ENCODE data around the gene WNT3A.

Gene WNT3A

GRCh38 chr1:228009116-228009827 is 2.5 kb downstream of the WNT3A start:
- TF ChIP-seq CTCF (IDR thresholded peaks at IDR 0.05; ENCODE audit: insufficient read depth, low read depth, low read length, missing control alignments): no peak
- H3K4me3 ChIP-seq (ENCODE audit: low read length): no peak overlapping the region
- DNase-seq (ENCODE audit: low read depth): no peak

GRCh38 chr1:228009828-228010775 is 3.3 kb downstream of the WNT3A start:
- DNase-seq (ENCODE audit: low read depth): no peak
- no peak for TF ChIP-seq CTCF (IDR thresholded peaks at IDR 0.05; ENCODE audit: insufficient read depth, low read depth, low read length, missing control alignments)
- no peak overlapping the region for H3K4me3 ChIP-seq (ENCODE audit: low read length)

- H3K4me3 ChIP-seq (ENCODE audit: low read length): no peak overlapping the region
- no peak for TF ChIP-seq CTCF (IDR thresholded peaks at IDR 0.05; ENCODE audit: insufficient read depth, low read depth, low read length, missing control alignments)
- DNase-seq (ENCODE audit: low read depth): no peak
Observed at GRCh38 chr1:228010921-228011320, 4.1 kb downstream of the WNT3A start.

- no peak for TF ChIP-seq CTCF (IDR thresholded peaks at IDR 0.05; ENCODE audit: insufficient read depth, low read depth, low read length, missing control alignments)
- no peak for DNase-seq (ENCODE audit: low read depth)
- H3K4me3 ChIP-seq (ENCODE audit: low read length): no peak overlapping the region
Observed at GRCh38 chr1:228011721-228012311, 5.0 kb downstream of the WNT3A start.

GRCh38 chr1:228012555-228012954 is 5.8 kb downstream of the WNT3A start:
- TF ChIP-seq CTCF (IDR thresholded peaks at IDR 0.05; ENCODE audit: insufficient read depth, low read depth, low read length, missing control alignments): no peak
- no peak for DNase-seq (ENCODE audit: low read depth)
- no peak overlapping the region for H3K4me3 ChIP-seq (ENCODE audit: low read length)

- no peak overlapping the region for H3K4me3 ChIP-seq (ENCODE audit: low read length)
- DNase-seq (ENCODE audit: low read depth): peak; percentile 97
- no peak for TF ChIP-seq CTCF (IDR thresholded peaks at IDR 0.05; ENCODE audit: insufficient read depth, low read depth, low read length, missing control alignments)
Observed at GRCh38 chr1:228013131-228013934, 6.5 kb downstream of the WNT3A start.

Measured in epithelial cell of esophagus (primary cell).